GM12878 (cell line): ENCODE data around the gene CAMTA2.

Source experiments
- BCL11A ChIP-seq: IDR thresholded peaks from 2 replicates; pipeline ENCODE4 v1.6.1; 2011; ENCODE audit warnings: low read depth, low read length
- CTCF ChIP-seq, 3 experiments: IDR thresholded peaks in 2 of 3; conservative IDR thresholded peaks in 1 of 3; 2 replicates each; pipeline ENCODE4 v1.5.1; 2011; ENCODE audit warnings: low read depth in 3 of 3, low read length in 3 of 3, mild to moderate bottlenecking in 3 of 3, control low read depth in 2 of 3, moderate library complexity in 2 of 3, inconsistent platforms in 1 of 3, mixed read lengths in 1 of 3; ENCODE audit not compliant: control insufficient read depth in 2 of 3, insufficient read depth in 1 of 3; ENCODE audit errors: extremely low read depth in 1 of 3
- EGR1 ChIP-seq, 2 experiments: IDR thresholded peaks; 1 replicate in 1 of 2; 2 replicates in 1 of 2; pipeline ENCODE4 v1.6.1; 2011 to 2012; ENCODE audit warnings: low read depth in 2 of 2, low read length in 2 of 2, borderline replicate concordance in 1 of 2, mild to moderate bottlenecking in 1 of 2, moderate library complexity in 1 of 2
- EP300 ChIP-seq, 2 experiments: fragments of 150-350 bp in 1 of 2; IDR thresholded peaks; 2 replicates each; pipeline ENCODE4 v1.6.1; 2011 to 2012; ENCODE audit warnings: low read depth in 2 of 2, low read length in 2 of 2, borderline replicate concordance in 1 of 2, improper control_type of control experiment in 1 of 2, inconsistent platforms in 1 of 2; ENCODE audit not compliant: control insufficient read depth in 1 of 2
- EZH2 ChIP-seq: IDR thresholded peaks from 2 replicates; pipeline ENCODE4 v1.6.1; 2012; ENCODE audit warnings: low read depth, mild to moderate bottlenecking, control low read depth, inconsistent platforms, low read length, borderline replicate concordance; ENCODE audit not compliant: control insufficient read depth
- MYB ChIP-seq: fragments of 150-350 bp; IDR thresholded peaks from 2 replicates; pipeline ENCODE4 v1.6.1; 2014; ENCODE audit warnings: mild to moderate bottlenecking, low read depth, low read length, borderline replicate concordance
- RAD21 ChIP-seq: IDR thresholded peaks from 2 replicates; pipeline ENCODE4 v1.6.1; 2011; ENCODE audit warnings: mild to moderate bottlenecking, low read depth, low read length, moderate library complexity; ENCODE audit not compliant: insufficient read depth
- SMC3 ChIP-seq: IDR thresholded peaks from 2 replicates; pipeline ENCODE4 v1.6.1; 2011; ENCODE audit warnings: low read length, improper control_type of control experiment, borderline replicate concordance
- TF ChIP-seq, protein P1 (sequence below): IDR thresholded peaks from 2 replicates; pipeline ENCODE4 v1.6.1; 2012; ENCODE audit warnings: low read depth, low read length, improper control_type of control experiment

DNA sequence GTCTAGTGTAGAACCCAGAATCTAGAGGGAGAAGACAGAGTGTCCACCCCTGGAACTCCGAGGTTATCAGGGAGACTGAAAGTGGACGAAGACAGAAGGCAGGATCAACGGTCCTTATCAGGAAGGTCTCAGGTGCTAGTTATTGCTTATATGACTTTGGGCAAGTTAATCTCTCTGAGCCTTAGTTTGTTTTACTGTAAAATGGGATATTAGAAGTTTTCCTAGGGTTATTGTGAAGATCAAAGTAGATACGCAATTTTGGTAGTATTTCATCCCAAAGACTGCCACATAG lies 46.2 kb downstream of the CAMTA2 start:
- TF ChIP-seq BCL11A (no peak), EZH2 (no peak), CTCF (IDR thresholded peaks at IDR 0.05 in 2 of 3, conservative IDR thresholded peaks at IDR 0.05 in 1 of 3; ENCODE audit: control insufficient read depth in 2 of 3, extremely low read depth in 1 of 3, insufficient read depth in 1 of 3, low read depth in 3 of 3, low read length in 3 of 3) (no peak), SMC3 (no peak), MYB (no peak), RAD21 (no peak), EGR1 (IDR thresholded peaks at IDR 0.05; ENCODE audit: borderline replicate concordance in 1 of 2, low read depth in 2 of 2, low read length in 2 of 2) (no peak), EP300 (IDR thresholded peaks at IDR 0.05; ENCODE audit: borderline replicate concordance in 1 of 2, control insufficient read depth in 1 of 2, low read depth in 2 of 2, low read length in 2 of 2) (no peak)
- TF ChIP-seq, protein P1, sequence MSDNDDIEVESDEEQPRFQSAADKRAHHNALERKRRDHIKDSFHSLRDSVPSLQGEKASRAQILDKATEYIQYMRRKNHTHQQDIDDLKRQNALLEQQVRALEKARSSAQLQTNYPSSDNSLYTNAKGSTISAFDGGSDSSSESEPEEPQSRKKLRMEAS: no peak
